NCI-H146 (cell line): Measurements from ENCODE around the gene MYCBP.
"Not testable (repeated sequence)": the region's sequence is repeated elsewhere in the genome, so short reads cannot be mapped to it uniquely, and the experiment has no call there.

Experiments
- DNase-seq: peaks from one replicate; lab custom pipeline; 2025; lab: John Stamatoyannopoulos, UW

The MYCBP gene, protein sequence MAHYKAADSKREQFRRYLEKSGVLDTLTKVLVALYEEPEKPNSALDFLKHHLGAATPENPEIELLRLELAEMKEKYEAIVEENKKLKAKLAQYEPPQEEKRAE

GRCh38 chr1:38873027-38873969 lies at the start of gene MYCBP:
TSS of gene MYCBP (minus strand) at chr1:38873348. CDS start at chr1:38873305, 43 bp downstream.
- DNase-seq: peak; percentile 89

DNA sequence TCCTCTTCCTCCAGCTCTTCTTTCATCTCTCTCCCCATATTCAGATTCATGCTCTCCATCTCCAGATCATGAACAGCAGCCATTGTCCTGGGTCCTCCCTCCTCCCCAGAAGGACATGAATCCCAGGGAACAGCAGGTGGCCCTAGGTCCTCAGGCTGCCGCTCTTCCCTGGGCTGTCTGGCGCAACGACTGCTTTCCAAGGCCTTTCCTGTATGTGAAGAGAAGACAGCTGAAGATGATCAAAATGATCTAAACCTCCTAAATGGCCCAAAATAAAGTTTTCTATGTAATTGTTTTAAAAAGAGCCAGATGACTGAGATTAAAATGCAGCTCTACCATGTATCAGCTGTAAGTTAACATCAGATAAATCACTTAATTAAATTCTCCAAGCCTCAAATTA lies 46.0 kb upstream of the MYCBP start:
- DNase-seq: peak; percentile 73

DNA sequence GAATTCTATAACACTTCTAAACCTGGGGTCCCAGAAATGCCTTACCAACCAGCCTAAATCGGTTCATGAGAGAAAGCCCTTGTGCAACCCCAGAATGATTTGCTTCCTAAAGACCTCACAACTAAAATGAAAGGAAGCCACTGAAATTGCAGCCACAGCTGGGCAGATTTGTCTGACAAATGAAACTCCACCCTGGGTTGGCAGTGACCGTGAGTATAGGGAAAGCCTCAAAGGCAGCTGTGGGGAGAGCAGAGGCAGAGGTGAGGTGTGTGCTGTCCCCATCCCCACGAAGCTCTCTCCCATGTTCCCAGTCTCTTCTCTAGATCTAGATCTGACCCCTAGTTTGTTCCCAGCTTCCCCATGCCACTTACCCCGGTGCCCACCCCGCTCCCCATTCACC lies 45.4 kb upstream of the MYCBP start:
- DNase-seq: peak; percentile 63

- no peak for DNase-seq
Measured at GRCh38 chr1:38917772-38918171, 44.6 kb upstream of the MYCBP start.

GRCh38 chr1:38917337-38917736 lies 44.2 kb upstream of the MYCBP start:
- DNase-seq: no peak

DNA sequence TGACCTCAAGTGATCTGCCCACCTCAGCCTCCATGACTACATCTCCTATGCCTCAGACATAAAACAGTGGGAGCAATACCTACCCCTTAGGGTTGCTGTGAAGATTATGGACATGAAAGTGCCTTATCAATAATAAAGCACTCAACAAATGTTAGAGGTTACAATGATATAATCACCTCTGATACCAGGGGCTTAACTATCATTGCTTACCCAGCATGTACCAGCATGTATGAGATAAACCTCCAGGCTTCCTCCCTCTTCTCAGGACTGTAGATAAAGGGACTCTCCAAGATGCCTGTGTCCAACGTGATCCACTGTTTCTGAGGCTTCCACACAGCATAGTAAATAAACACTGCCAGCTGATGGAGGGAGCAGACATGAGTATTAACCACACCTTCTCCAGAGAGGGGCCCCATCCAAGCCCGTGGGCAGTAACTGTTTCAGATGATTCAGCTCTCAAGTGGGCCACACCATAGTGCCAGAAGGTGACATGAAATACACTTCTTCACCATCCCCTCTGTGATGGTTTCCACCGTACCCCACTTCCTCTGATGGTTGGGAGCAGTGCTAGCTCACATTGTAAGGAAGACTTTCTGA lies 42.3 kb upstream of the MYCBP start:
- no peak for DNase-seq

DNA sequence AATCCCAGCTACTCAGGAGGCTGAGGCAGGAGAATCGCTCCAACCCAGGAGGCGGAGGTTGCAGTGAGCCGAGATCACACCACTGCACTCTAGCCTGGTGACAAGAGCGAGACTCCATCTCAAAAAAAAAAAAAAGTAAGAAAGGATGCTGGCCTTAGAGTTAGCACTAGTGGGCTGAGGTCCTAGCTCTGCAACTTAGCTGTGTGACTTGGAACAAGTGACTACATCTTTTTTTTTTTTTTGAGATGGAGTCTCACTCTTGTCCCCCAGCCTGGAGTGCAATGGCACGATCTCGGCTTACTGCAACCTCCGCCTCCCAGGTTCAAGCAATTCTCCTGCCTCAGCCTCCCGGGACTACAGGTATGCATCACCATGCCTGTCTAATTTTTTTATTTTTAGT lies 41.8 kb upstream of the MYCBP start:
- not testable (repeated sequence) for DNase-seq

- no peak for DNase-seq
Measured at GRCh38 chr1:38908821-38909220, 35.7 kb upstream of the MYCBP start.

GRCh38 chr1:38905985-38906384 lies 32.8 kb upstream of the MYCBP start:
- no peak for DNase-seq

- no peak for DNase-seq
Measured at GRCh38 chr1:38899560-38899959, 26.4 kb upstream of the MYCBP start.

- DNase-seq: no peak
Measured at GRCh38 chr1:38898653-38899230, 25.6 kb upstream of the MYCBP start.

DNA sequence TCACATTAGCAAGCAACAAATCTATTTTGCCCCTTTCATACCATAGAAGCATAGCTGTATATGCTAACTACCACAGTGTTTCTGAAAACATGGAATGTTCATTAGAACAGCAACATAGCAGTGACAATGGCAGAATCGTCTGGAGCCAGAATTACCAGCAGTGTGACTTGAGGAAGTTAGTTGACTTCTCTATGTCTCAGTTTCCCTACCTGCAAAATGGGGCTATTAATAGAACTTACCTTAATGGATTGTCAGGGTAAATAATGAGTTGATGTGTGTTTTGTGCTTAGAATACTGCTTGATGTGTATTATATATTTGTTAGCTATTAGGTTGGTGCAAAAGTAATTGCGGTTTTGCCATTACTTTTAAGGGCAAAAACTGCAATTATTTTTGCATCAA lies 23.0 kb upstream of the MYCBP start:
- DNase-seq: no peak

- DNase-seq: no peak
Measured at GRCh38 chr1:38892976-38893375, 19.8 kb upstream of the MYCBP start.

GRCh38 chr1:38891753-38892152 lies 18.6 kb upstream of the MYCBP start:
- DNase-seq: peak; percentile 5

GRCh38 chr1:38889589-38889988 lies 16.4 kb upstream of the MYCBP start:
- no peak for DNase-seq

GRCh38 chr1:38888423-38889333 lies 15.5 kb upstream of the MYCBP start:
- no peak for DNase-seq

DNA sequence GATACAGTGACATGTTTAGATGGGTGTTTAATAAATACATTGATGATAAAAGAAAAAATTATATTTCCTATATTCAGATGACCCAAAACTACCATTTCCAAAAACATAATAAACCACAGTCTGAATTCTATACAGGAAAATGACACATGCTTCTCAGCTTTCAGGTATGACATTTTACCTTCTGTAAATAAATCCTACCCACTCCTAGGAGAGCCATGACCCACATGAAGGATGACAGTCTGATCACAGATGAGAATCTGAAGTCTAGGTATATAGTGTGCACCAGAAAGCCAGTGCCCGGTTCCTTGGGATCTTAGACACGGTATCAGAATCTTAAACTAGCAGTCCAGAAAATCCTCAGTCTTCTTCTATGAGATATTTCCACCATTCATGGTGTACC lies 11.9 kb upstream of the MYCBP start:
- DNase-seq: no peak

DNA sequence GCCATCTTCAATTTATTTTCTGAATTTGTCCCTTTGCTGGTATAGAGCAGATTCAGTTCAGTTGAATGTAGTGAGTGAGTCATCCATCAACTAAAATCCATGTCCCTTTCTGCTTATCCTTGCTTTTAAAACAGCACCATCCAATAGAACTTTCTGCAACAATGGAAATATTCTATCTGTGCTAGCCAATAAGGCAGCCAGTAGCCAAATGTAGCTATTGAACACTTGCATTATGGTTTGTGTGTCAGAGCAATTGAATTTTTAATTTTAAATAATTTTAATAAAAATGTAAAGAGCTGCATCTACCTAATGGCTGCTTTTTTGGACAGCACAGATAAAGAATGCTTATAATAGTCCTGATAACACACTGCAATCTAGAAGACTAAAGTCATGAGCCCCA lies 8.3 kb upstream of the MYCBP start, which contains the start of gene GJA9:
GJA9 (minus strand) TSS at position 101 of the 400 bp plus-strand sequence. CDS start 5,489 bp downstream, outside the sequence.
- DNase-seq: no peak

GRCh38 chr1:38875811-38876210 lies 2.7 kb upstream of the MYCBP start:
- no peak for DNase-seq

DNA sequence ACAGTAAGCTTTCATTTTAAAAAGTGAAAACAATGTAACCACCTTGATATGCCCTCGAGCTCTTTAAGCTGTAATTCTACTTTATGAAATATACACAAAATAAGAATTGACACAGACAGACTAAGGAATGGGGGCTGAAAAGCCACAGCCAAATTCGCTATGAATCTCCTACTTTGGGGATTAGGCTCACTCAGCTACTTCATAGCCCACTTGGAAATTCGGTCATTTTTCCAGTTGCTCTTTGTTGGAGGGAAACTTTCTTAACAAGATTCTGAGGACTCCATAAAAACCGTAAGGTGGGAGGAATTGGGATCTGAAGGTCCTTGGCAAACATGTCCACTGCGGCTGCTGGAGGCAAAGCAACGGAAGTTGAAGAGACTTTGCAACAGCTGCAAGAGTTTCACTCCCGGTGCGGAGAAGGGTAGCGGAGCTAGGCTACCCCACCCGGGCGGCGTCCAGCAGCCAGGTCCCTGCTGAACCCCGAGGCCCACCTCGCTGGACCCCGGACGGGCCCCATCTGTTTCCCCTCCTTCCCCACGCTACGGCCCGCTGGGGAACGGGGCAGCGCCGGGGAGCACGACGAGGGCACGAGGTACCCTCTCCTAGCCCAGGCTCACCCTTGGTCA lies 634 bp downstream of the MYCBP start:
- no peak for DNase-seq

DNA sequence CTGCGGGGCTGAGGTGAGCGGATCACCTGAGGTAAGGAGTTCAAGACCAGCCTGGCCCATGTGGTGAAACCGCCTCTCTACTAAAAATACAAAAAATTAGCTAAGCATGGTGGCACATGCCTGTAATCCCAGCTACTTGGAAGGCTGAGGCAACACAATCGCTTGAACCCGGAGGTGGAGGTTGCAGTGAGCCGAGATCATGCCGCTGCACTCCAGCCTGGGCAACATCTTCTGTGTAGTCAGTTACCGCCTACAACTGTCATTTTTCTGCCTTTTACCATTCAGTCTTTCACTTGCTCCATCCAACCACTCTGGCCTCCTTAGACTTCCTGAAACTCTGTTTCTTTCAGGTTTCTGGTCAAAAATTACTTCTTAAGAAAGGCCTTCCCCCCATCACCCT lies 2.2 kb downstream of the MYCBP start:
- no peak for DNase-seq
